Bladder microvascular endothelial cell (primary cell): ENCODE data around the gene EFNA3. TPM values are rescaled to one million over a fixed set of nuclear protein-coding genes. Genes with fewer than 3 reads are reported as not detected.

Experiments
- total RNA-seq: library from RNA; depleted of rRNA; stranded (reverse); fragments of >200 nt; gene quantifications from 2 replicates; pipeline ENCODE4 v1.2.3, GENCODE V29; 2014

Gene EFNA3, protein sequence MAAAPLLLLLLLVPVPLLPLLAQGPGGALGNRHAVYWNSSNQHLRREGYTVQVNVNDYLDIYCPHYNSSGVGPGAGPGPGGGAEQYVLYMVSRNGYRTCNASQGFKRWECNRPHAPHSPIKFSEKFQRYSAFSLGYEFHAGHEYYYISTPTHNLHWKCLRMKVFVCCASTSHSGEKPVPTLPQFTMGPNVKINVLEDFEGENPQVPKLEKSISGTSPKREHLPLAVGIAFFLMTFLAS
- 1.3 and 1.8 TPM in 2 replicates for total RNA-seq

DNA sequence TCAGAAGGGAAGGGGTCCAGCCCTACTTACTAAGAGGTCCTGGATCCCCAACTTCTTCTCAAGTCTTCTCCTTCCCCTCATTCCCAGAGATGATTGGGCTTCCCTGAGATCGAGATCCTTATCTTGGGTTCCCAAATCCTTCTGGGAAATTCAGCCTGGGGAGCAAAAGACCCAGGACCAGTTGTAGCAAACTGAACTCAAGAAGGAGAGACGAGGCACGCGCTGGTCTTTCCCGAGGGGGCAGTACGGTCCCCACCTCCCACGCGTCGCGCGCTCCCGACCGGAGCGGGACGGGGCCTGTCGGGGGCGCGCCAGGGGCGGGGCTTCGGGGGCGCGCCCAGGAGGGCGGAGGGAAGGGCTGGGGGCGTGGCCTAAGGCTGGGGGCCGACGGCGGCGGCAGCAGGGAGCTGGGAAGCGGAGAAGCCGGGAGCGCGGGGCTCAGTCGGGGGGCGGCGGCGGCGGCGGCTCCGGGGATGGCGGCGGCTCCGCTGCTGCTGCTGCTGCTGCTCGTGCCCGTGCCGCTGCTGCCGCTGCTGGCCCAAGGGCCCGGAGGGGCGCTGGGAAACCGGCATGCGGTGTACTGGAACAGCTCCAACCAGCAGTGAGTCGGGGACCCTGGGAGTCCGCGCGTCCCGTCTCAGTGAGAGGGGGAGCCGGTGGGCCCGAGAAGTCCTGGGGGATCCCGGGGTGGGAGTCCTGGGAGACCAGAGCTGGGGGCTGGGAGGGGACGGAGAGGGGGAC, at the start of gene EFNA3:
Gene EFNA3, plus strand, starts transcription at position 369 of the 741 bp plus-strand sequence. Its CDS starts 105 bp downstream, at position 474.

DNA sequence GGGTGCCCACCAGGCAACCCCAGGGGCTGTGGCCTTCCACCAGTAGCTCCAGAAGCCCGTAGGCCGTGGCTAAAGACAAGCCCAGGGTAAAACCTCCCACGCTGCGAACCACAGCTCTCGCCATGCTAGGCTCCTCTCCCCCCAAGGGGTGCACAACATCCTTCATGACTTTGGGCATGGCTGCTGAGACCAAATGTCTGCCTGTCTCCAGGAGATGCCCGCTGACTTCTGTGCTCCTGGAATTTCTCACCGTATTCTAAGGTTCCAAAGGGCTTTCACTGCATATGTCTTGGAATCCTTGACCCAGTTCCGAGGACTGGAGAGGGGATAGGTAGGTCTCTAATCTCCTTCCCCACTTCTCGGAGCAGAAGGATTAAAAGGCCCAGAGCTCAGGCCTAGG, 45.1 kb upstream of the EFNA3 start, which contains the start of the genes DCST1 and DCST2:
Gene DCST1, plus strand, starts transcription at position 301 of the 400 bp plus-strand sequence. CDS start 213 bp downstream, outside the sequence.
Gene DCST2, minus strand, starts transcription at position 258 of the 400 bp plus-strand sequence. Its CDS starts 80 bp downstream, at position 178.

DNA sequence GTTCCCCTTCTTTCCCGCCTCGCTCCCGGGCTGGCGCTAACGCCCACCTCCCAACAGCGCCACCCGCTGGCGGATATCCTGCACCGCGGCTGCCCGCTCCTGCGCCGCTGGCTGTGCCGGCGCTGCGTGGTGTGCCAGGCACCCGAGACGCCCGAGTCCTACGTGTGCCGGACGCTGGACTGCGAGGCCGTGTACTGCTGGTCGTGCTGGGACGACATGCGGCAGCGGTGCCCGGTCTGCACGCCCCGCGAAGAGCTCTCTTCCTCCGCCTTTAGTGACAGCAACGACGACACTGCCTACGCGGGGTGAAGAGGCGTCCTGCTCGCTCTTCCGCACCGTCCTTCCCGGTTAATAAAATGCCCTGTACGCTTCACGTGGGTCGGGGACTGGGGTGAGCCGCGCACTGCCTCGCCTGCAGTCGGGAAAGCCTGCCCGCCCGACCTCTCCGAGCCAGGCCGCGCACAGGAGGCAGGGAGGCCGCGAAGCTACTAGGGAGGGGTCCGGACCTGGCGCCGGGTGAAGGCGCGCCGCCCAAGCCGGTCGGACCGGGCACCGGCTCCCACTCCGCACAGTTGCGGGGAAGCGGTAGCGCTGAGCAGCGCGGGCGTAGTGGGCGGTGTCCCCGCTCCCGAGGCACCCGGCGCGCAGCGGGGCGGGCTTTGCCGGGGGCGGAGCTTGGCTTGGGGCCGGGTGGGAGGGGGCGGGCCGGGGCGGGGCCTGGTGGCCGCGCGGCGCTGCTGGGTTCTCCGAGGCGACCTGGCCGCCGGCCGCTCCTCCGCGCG, 27.9 kb upstream of the EFNA3 start, which contains the start of gene ADAM15:
Gene ADAM15, plus strand, starts transcription at position 757 of the 782 bp plus-strand sequence. CDS start 71 bp downstream, outside the sequence.

DNA sequence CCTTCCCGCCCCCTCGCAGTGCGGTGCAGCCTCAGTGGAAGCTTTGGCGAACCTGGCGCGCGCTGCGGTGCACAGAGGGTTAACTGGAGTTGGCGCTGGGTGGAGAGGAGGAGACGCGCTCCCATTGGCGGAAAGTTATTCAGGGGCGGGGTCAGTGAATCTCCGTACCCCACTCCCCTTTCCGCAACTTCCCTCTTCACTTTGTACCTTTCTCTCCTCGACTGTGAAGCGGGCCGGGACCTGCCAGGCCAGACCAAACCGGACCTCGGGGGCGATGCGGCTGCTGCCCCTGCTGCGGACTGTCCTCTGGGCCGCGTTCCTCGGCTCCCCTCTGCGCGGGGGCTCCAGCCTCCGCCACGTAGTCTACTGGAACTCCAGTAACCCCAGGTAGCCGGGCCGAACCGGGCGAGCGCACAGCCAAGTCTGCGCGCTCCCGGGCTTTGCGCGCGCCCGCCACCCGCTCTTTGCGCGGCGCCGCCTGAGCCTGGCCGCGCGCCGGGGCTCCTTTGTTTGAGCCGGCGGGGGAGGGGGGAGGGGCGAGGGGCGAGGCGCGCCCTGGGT, 15.0 kb upstream of the EFNA3 start, which contains the start of gene EFNA4:
Gene EFNA4, plus strand, starts transcription at position 191 of the 561 bp plus-strand sequence. Its CDS starts 84 bp downstream, at position 275.

DNA sequence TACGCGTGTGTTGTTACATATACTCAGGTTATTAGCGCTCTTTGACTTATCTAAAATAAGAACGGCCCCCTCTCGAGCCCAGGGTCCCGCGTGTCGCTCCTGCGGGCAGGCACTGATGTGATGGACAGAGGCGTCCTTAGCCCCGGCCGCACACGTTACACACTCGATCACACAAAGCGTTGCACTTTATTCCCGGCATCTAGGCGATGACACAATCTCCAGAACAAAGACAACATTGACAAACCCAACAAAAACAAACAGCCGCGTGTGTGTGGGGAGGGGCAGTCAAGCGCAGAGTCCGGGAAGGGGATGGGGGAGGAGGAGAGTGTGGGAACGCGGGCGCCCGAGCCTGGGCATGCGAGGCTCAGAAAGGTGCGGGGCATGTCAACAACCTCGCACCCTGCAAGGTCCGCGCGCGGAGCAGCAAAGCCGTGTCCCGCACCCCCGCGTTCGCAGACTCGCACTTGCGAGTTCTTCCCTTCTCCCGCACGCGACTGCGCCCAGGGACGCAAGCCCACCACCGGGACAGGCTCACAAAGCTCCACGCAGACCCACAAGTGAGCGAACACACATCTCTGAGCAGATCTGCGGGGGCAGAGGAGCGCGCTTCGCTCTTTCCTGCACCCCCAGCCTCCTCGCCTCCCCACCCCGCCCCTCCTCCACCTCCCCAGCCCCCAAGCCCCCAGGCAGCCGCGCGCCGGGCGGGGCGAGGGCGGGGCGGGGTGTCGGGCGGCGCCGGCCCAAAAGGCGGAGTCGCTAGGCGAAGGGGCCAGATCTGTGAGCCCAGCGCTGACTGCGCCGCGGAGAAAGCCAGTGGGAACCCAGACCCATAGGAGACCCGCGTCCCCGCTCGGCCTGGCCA, 48.7 kb downstream of the EFNA3 start, which contains the start of gene EFNA1:
Gene EFNA1, plus strand, starts transcription at position 772 of the 862 bp plus-strand sequence. CDS start 102 bp downstream, outside the sequence.

DNA sequence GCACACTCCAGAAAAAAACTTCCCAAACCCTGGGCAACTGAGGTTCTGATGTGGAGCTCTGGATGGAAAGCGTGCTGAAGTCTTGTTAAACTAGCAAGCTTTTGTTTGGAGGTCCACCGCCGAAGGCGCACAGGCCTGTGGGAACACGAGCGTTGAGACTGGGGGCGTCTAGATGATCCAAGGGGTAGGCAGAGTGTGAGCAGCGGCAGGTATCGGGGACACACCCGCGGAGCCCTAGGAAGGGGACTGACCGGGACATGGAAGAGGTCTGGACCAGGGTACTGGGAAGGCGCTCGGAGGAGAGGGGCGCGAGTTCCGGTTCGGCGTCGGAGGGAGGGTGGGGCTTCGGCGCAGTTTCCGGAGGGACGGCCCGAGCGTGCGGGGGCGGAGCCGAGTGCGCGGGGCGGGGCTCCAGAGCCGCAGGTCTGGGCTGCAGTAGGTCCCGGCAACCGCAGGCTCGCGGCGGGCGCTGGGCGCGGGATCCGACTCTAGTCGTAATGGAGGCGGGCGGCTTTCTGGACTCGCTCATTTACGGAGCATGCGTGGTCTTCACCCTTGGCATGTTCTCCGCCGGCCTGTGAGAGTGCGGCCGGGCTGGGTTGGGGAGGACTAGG, 56.9 kb downstream of the EFNA3 start, which contains the start of gene SLC50A1:
Gene SLC50A1, plus strand, starts transcription at position 438 of the 614 bp plus-strand sequence. Its CDS starts 60 bp downstream, at position 498.

Other genes with a start within 250 kb of the EFNA3 start
- 0.16 and 1.5 TPM in 2 replicates for gene KCNN3, start 208.6 kb upstream of the EFNA3 start, total RNA-seq
- gene PMVK, start 142.1 kb upstream of the EFNA3 start, total RNA-seq: 8.6 and 10.6 TPM in 2 replicates
- 74.6 and 104 TPM in 2 replicates for gene PBXIP1, start 122.7 kb upstream of the EFNA3 start, total RNA-seq
- 7.7 and 18.3 TPM in 2 replicates for gene PYGO2, start 117.1 kb upstream of the EFNA3 start, total RNA-seq
- gene SHC1, start 108.1 kb upstream of the EFNA3 start, total RNA-seq: 159 and 342 TPM in 2 replicates
- gene CKS1B, start 104.2 kb upstream of the EFNA3 start, total RNA-seq: 56.2 and 86.6 TPM in 2 replicates
- 16.8 and 25.1 TPM in 2 replicates for gene FLAD1, start 95.5 kb upstream of the EFNA3 start, total RNA-seq
- gene LENEP, start 85.3 kb upstream of the EFNA3 start, total RNA-seq: 0.76 TPM in 1 of 2 replicates, not detected in the other
- 7.6 and 11.1 TPM in 2 replicates for gene ZBTB7B, start 76.0 kb upstream of the EFNA3 start, total RNA-seq
- gene DCST2, start 45.1 kb upstream of the EFNA3 start, total RNA-seq: under 0.01 and 0.13 TPM in 2 replicates
- not detected in 2 replicates for gene DCST1, start 45.0 kb upstream of the EFNA3 start, total RNA-seq
- gene ADAM15, start 27.5 kb upstream of the EFNA3 start, total RNA-seq: 241 and 324 TPM in 2 replicates
- gene EFNA4, start 15.1 kb upstream of the EFNA3 start, total RNA-seq: 4.2 and 13.6 TPM in 2 replicates
- gene EFNA1, start 49.0 kb downstream of the EFNA3 start, total RNA-seq: 99.7 and 161 TPM in 2 replicates
- gene SLC50A1, start 57.0 kb downstream of the EFNA3 start, total RNA-seq: 22.8 and 26.1 TPM in 2 replicates
- 20.9 and 56.7 TPM in 2 replicates for gene DPM3, start 61.7 kb downstream of the EFNA3 start, total RNA-seq
- 96.2 and 98.4 TPM in 2 replicates for gene KRTCAP2, start 94.5 kb downstream of the EFNA3 start, total RNA-seq
- gene TRIM46, start 95.0 kb downstream of the EFNA3 start, total RNA-seq: 1.6 and 4.5 TPM in 2 replicates
- 9.4 and 18.5 TPM in 2 replicates for gene THBS3, start 129.1 kb downstream of the EFNA3 start, total RNA-seq
- 30.3 and 31.6 TPM in 2 replicates for gene MTX1, start 129.9 kb downstream of the EFNA3 start, total RNA-seq
- gene ENTREP3, start 176.6 kb downstream of the EFNA3 start, total RNA-seq: 3.4 and 7.2 TPM in 2 replicates
- gene SCAMP3, start 183.5 kb downstream of the EFNA3 start, total RNA-seq: 27.2 and 45.4 TPM in 2 replicates
- gene CLK2, start 194.7 kb downstream of the EFNA3 start, total RNA-seq: 15.5 and 45.7 TPM in 2 replicates
- 0.32 and 1.0 TPM in 2 replicates for gene HCN3, start 198.6 kb downstream of the EFNA3 start, total RNA-seq
- gene PKLR, start 222.6 kb downstream of the EFNA3 start, total RNA-seq: 0.06 TPM in 1 of 2 replicates, not detected in the other
- 337 and 454 TPM in 2 replicates for gene FDPS, start 230.0 kb downstream of the EFNA3 start, total RNA-seq
- gene RUSC1, start 242.1 kb downstream of the EFNA3 start, total RNA-seq: 11.3 and 12.4 TPM in 2 replicates